Measurements from ENCODE around the gene LATS1.

The LATS1 gene

DNA sequence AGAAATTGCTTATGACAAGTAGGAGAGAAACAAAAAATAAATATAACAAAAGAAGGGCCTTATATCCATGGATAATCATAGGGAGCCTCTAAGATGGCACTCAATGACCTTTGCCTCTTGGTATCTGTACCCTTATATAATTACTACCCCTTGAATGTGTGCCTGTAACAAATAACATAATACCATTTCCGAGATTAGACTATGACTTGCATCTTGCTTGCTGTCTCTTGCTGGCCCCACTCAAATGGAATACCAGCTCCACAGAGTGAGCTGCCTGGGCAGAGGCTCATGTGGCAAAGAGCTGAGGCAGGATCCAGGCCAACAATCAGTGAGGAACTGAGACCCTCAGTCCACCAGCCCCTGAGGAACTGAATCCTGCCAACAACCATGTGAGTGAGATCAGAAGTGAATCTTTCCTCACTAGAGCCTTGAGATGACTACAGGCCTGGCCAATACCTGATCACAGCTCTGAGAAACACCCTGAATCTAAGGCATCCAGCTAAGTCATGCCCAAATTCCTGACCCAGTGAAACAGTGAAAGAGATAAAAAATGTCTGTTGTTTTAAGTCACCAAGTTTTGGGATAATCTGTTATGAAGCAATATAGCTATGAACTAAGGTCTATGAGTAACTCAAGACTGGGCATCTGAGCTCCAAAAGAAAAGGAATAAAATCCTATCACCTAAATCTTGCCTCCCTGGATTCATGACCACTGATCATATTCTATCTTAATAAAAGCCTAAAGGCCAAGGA lies 74.9 kb downstream of the LATS1 start:
- Histone ChIP-seq H3K4me1 (ENCODE audit: control insufficient read depth, insufficient read depth, low read length) (no peaks in the 10 kb centered on the region), H3K36me3 (ENCODE audit: control insufficient read depth, insufficient read depth, low read length) (no peaks in the 10 kb centered on the region), H3K9me3 (ENCODE audit: control insufficient read depth, low read length) (no peaks in the 10 kb centered on the region), H3K4me3 (ENCODE audit: low read length) (no peak overlapping the region), H3K27me3 (ENCODE audit: control insufficient read depth, insufficient read depth, low read length) (no peaks in the 10 kb centered on the region), H3K9ac (ENCODE audit: low read length) (no peak overlapping the region)

DNA sequence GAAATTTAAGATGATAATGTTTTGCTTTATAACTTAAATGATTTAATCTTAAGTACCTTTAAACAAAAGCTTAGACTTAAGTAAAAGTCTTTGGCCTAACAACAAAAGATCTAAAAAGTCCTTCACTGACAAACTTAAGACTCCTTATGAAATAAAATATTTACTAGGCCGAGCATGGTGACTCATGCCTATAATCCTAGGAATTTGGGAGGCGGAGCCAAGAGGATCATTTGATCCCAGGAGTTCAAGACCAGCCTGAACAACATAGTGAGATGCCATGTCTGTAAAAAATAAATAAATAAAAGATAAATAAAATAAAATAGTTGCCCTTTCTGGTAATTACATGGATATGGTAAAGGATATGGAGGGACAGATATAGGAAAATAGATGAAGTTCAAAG lies 81.8 kb downstream of the LATS1 start:
- no peaks in the 10 kb centered on the region for H3K36me3 ChIP-seq (ENCODE audit: control insufficient read depth, insufficient read depth, low read length)
- no peaks in the 10 kb centered on the region for H3K9me3 ChIP-seq (ENCODE audit: control insufficient read depth, low read length)
- H3K4me3 ChIP-seq (ENCODE audit: low read length), result no peak overlapping the region
- H3K9ac ChIP-seq (ENCODE audit: low read length), result no peak overlapping the region
- H3K27me3 ChIP-seq (ENCODE audit: control insufficient read depth, insufficient read depth, low read length), result no peaks in the 10 kb centered on the region
- no peaks in the 10 kb centered on the region for H3K4me1 ChIP-seq (ENCODE audit: control insufficient read depth, insufficient read depth, low read length)

DNA sequence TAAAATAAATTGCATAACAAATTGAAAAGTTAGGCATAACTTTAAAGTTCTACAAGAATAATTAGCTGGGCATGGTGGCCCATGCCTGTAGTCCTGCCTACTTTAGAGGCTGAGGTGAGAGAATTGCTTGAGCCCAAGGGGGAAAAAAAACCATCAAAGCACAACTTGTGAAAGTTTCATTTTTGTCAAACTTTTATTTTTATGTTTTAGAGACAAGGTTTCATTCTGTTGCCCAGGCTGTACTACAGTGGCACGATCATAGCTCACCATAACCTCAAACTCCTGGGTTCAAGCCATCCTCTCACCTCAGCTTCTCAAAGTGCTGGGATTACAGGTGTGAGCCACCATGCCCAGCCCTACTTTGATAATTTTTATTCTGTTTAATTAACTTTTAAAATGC lies 83.6 kb downstream of the LATS1 start:
- H3K27me3 ChIP-seq (ENCODE audit: control insufficient read depth, insufficient read depth, low read length), result no peaks in the 10 kb centered on the region
- no peaks in the 10 kb centered on the region for H3K9me3 ChIP-seq (ENCODE audit: control insufficient read depth, low read length)
- H3K9ac ChIP-seq (ENCODE audit: low read length), result no peak overlapping the region
- H3K4me3 ChIP-seq (ENCODE audit: low read length), result no peak overlapping the region
- no peaks in the 10 kb centered on the region for H3K36me3 ChIP-seq (ENCODE audit: control insufficient read depth, insufficient read depth, low read length)
- no peaks in the 10 kb centered on the region for H3K4me1 ChIP-seq (ENCODE audit: control insufficient read depth, insufficient read depth, low read length)

DNA sequence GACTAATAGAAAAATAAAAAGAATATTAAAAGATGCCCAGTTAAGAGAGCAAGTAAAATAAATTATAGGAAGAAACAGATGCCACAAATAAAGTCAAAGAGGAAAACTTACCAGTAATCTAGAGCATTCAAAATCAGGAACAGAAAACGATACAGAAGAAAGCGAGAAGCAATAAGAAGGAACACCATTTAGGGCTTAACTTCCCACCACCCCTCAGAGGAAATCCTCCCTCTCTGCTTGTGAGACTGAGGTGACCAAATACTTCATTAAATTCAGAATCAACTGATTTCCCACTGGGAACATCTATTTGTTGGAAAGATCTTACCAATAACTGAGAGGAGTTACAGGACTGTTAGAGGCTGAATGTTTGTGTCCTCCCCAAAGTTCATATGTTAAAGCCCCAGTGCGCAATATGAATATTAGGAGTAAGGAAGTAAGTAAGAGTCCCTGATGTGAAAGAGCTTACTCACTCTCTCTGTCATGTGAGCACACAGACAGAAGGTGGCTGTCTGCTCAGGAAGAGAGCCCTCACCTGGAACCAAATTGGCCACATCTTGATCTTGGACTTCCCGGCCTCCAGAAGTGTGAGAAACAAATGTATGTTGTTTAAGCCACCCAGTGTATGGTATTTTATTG lies 88.9 kb downstream of the LATS1 start:
- no peak overlapping the region for H3K4me3 ChIP-seq (ENCODE audit: low read length)

DNA sequence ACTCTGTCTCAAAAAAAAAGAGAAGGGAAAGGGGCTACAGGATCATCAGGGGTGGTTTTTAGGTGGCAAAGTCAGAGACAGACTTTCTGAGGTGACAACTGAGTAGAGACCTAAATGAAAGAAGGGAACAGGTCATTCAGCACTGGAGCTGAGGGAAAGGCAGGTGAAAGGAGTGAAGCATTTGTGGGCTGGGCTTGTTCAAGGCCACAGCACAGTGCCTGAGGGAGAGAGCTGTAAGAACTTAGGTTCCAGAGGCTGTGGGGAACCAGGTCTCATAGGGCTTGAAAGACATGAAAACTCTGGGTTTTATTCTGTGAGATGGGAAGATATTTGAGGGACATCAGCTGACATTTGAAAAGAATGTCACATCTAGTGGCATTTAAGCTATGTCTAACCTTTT lies 90.2 kb downstream of the LATS1 start:
- Histone ChIP-seq H3K27me3 (ENCODE audit: control insufficient read depth, insufficient read depth, low read length) (no peaks in the 10 kb centered on the region), H3K9ac (ENCODE audit: low read length) (no peak overlapping the region), H3K9me3 (ENCODE audit: control insufficient read depth, low read length) (no peaks in the 10 kb centered on the region), H3K36me3 (ENCODE audit: control insufficient read depth, insufficient read depth, low read length) (no peaks in the 10 kb centered on the region), H3K4me1 (ENCODE audit: control insufficient read depth, insufficient read depth, low read length) (no peaks in the 10 kb centered on the region), H3K4me3 (ENCODE audit: low read length) (no peak overlapping the region)

More for the DNA sequence above, 88.9 kb downstream of the LATS1 start:
- Histone ChIP-seq H3K9me3 (ENCODE audit: control insufficient read depth, low read length) (no peaks in the 10 kb centered on the region), H3K4me1 (ENCODE audit: control insufficient read depth, insufficient read depth, low read length) (no peaks in the 10 kb centered on the region), H3K36me3 (ENCODE audit: control insufficient read depth, insufficient read depth, low read length) (no peaks in the 10 kb centered on the region), H3K27me3 (ENCODE audit: control insufficient read depth, insufficient read depth, low read length) (no peaks in the 10 kb centered on the region), H3K9ac (ENCODE audit: low read length) (no peak overlapping the region)

DNA sequence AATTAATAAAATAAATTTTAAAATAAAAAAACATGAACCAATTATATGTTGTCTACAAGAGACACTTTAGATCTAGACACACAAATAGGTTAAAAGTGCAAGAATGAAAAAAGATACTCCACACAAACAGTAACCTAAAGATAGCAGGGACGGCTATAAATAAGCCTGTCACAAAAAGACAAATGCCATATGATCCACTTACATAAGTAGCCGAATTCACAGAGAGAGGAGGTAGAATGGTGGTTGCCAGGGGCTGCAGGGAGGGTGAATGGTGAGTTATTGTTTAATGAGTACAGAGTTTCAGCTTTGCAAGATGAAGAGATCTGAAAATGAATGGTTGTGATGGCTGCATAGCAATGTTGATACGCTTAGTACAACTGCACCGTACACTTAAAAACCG lies 102.1 kb downstream of the LATS1 start:
- Histone ChIP-seq H3K4me3 (ENCODE audit: low read length) (no peak overlapping the region), H3K9ac (ENCODE audit: low read length) (no peak overlapping the region), H3K27me3 (ENCODE audit: control insufficient read depth, insufficient read depth, low read length) (no peaks in the 10 kb centered on the region), H3K36me3 (ENCODE audit: control insufficient read depth, insufficient read depth, low read length) (no peaks in the 10 kb centered on the region), H3K9me3 (ENCODE audit: control insufficient read depth, low read length) (no peaks in the 10 kb centered on the region), H3K4me1 (ENCODE audit: control insufficient read depth, insufficient read depth, low read length) (no peaks in the 10 kb centered on the region)

DNA sequence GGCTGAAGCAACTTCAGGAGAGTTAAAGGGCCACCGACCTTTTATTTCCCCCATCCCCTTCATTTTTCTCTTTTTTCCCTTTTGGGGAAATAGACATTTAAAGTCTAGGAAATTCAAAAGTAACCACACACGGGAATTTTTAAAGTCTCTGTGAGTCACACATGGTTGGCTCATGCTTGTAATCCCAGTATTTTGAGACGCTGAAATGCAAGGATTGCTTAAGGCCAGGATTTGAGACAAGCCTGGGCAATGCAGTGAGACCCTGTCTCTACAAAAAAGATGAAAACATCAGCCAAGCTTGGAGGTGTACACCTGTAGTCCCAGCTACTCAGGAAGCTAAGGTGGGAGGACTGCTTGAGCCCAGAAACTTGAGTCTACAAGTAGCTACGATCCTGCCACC lies 103.6 kb downstream of the LATS1 start:
- Histone ChIP-seq H3K9me3 (ENCODE audit: control insufficient read depth, low read length) (no peaks in the 10 kb centered on the region), H3K4me1 (ENCODE audit: control insufficient read depth, insufficient read depth, low read length) (peaks cover 4% of the 10 kb centered on the region), H3K9ac (ENCODE audit: low read length) (no peak overlapping the region), H3K4me3 (ENCODE audit: low read length) (no peak overlapping the region), H3K27me3 (ENCODE audit: control insufficient read depth, insufficient read depth, low read length) (no peaks in the 10 kb centered on the region), H3K36me3 (ENCODE audit: control insufficient read depth, insufficient read depth, low read length) (no peaks in the 10 kb centered on the region)

DNA sequence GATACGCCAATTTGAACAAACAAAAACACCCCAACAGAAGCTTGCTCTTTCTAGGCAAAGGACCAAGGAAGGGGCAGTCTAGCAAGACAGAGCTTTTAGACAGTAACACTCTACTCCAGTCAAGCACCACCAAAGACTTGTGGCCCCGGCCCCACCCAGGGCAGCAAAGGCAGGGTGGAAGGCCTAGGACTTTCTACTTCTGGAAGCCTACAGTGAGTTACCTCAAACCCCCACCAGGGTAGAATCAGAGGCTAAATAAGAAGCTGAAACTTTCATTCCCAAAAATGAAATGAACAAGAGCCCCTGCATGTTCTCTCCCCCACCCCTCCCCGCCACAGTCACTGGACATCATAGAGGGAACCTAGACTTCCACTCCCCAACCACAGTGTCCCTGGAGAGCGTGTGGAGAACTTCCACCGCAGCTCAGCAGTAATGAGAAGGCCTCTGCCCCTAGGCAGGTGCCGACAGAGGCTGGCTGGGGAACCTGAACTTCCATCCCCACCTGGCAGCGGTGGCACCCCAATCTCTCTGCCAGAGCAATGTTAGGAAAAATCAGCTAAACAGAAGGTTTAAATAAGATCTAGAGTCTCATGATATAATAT lies 109.4 kb downstream of the LATS1 start:
- H3K4me3 ChIP-seq (ENCODE audit: low read length), result no peak overlapping the region
- no peak overlapping the region for H3K9ac ChIP-seq (ENCODE audit: low read length)
- no peaks in the 10 kb centered on the region for H3K9me3 ChIP-seq (ENCODE audit: control insufficient read depth, low read length)
- H3K27me3 ChIP-seq (ENCODE audit: control insufficient read depth, insufficient read depth, low read length), result no peaks in the 10 kb centered on the region
- H3K4me1 ChIP-seq (ENCODE audit: control insufficient read depth, insufficient read depth, low read length), result peaks cover 9% of the 10 kb centered on the region
- H3K36me3 ChIP-seq (ENCODE audit: control insufficient read depth, insufficient read depth, low read length), result no peaks in the 10 kb centered on the region

Data from mucosa of stomach (tissue), 1 donor.